HepG2 (cell line): ENCODE results near the gene GPR37L1. TPM values are rescaled to one million over a fixed set of nuclear protein-coding genes. Genes with fewer than 3 reads are reported as not detected.

ENCODE experiments used
- ASH2L ChIP-seq: fragments of 300-600, 200-600 bp; sonication (generic); IDR thresholded peaks from 2 replicates; pipeline ENCODE4 v1.7.0; 2017; ENCODE audit warnings: low read depth, mild to moderate bottlenecking, moderate library complexity, mixed read lengths, low read length; ENCODE audit not compliant: insufficient read length
- ELF1 ChIP-seq: sonication (generic); formaldehyde crosslinking; IDR thresholded peaks from 2 replicates; pipeline ENCODE4 v1.4.0; 2020; ENCODE audit warnings: missing genetic modification reagents
- ELF4 ChIP-seq: sonication (generic); formaldehyde crosslinking; IDR thresholded peaks from 2 replicates; pipeline ENCODE4 v1.5.0; 2020; ENCODE audit warnings: missing genetic modification reagents, mild to moderate bottlenecking, moderate library complexity, borderline replicate concordance
- GTF3A ChIP-seq: sonication (generic); formaldehyde crosslinking; conservative IDR thresholded peaks from 2 replicates; pipeline ENCODE4 v1.4.0; 2020; ENCODE audit warnings: mild to moderate bottlenecking, missing genetic modification reagents
- HDAC2 ChIP-seq: sonication (generic); formaldehyde crosslinking; IDR thresholded peaks from 2 replicates; pipeline ENCODE4 v1.4.0; 2020; ENCODE audit warnings: missing genetic modification reagents
- ISX ChIP-seq: sonication (generic); formaldehyde crosslinking; conservative IDR thresholded peaks from 2 replicates; pipeline ENCODE4 v1.5.0; 2020; ENCODE audit warnings: missing genetic modification reagents
- KDM5B ChIP-seq: sonication (generic); formaldehyde crosslinking; IDR thresholded peaks from 2 replicates; pipeline ENCODE4 v1.4.0; 2020; ENCODE audit warnings: missing genetic modification reagents, mild to moderate bottlenecking, borderline replicate concordance
- NBN ChIP-seq: fragments of 450-650 bp; conservative IDR thresholded peaks from 2 replicates; pipeline ENCODE4 v1.6.1; 2017
- SIX1 ChIP-seq: sonication (generic); formaldehyde crosslinking; IDR thresholded peaks from 2 replicates; pipeline ENCODE4 v1.4.0; 2020; ENCODE audit warnings: missing genetic modification reagents, borderline replicate concordance
- SRSF1 ChIP-seq: fragments of 200-400 bp; formaldehyde crosslinking; optimal IDR thresholded peaks from 2 replicates; pipeline ENCODE3; 2017; ENCODE audit warnings: mild to moderate bottlenecking, low read depth, low read length, moderate library complexity
- ZBTB42 ChIP-seq: sonication (generic); formaldehyde crosslinking; IDR thresholded peaks from 2 replicates; pipeline ENCODE4 v1.5.0; 2020; ENCODE audit warnings: mild to moderate bottlenecking, missing genetic modification reagents
- ZBTB8A ChIP-seq: sonication (generic); formaldehyde crosslinking; IDR thresholded peaks from 2 replicates; pipeline ENCODE4 v1.4.0; 2020; ENCODE audit warnings: mild to moderate bottlenecking, low read depth, missing genetic modification reagents, borderline replicate concordance
- ZNF543 ChIP-seq: sonication (generic); formaldehyde crosslinking; IDR thresholded peaks from 2 replicates; pipeline ENCODE4 v1.4.0; 2020; ENCODE audit warnings: mild to moderate bottlenecking, missing genetic modification reagents
- polyA plus RNA-seq, 8 experiments: library from polyadenylated mRNA; depleted of rRNA in 3 of 8; stranded (reverse) in 7 of 8; unstranded in 1 of 8; fragments of >200 nt; fragmentation: Illumina TruSeq in 4 of 8; extraction: Trizol in 4 of 8; gene quantifications; 2 replicates each; pipeline versions ENCODE4 v1.2.1 to v1.2.3, GENCODE V29; 2011 to 2016; ENCODE audit warnings: low read depth in 4 of 8, missing spikeins in 1 of 8, mixed read lengths in 1 of 8; ENCODE audit not compliant: insufficient read depth in 1 of 8
- total RNA-seq, 5 experiments: library from RNA; depleted of rRNA; stranded (reverse); fragments of >200 nt; fragmentation: Illumina TruSeq; extraction: Trizol; gene quantifications; 2 replicates each; pipeline ENCODE4 v1.2.3, GENCODE V29; 2016; ENCODE audit warnings: low read depth in 1 of 5
- TF ChIP-seq, protein P1 (sequence below): sonication (generic); formaldehyde crosslinking; IDR thresholded peaks from 2 replicates; pipeline ENCODE4 v1.4.0; 2020; ENCODE audit warnings: missing genetic modification reagents, borderline replicate concordance
- TF ChIP-seq, protein P2 (sequence below): sonication (generic); formaldehyde crosslinking; IDR thresholded peaks from 2 replicates; pipeline ENCODE4 v1.4.0; 2020; ENCODE audit warnings: missing genetic modification reagents
- TF ChIP-seq, protein P3 (sequence below): sonication (generic); formaldehyde crosslinking; IDR thresholded peaks from 2 replicates; pipeline ENCODE4 v1.5.0; 2020; ENCODE audit warnings: mild to moderate bottlenecking, missing genetic modification reagents

GPR37L1 gene
- total and polyA plus RNA-seq, 2 of the 13 experiments (the other 11 are each of a cell fraction or from before 2014, with no cell fraction given) = 0.13 TPM; not detected in 1

DNA sequence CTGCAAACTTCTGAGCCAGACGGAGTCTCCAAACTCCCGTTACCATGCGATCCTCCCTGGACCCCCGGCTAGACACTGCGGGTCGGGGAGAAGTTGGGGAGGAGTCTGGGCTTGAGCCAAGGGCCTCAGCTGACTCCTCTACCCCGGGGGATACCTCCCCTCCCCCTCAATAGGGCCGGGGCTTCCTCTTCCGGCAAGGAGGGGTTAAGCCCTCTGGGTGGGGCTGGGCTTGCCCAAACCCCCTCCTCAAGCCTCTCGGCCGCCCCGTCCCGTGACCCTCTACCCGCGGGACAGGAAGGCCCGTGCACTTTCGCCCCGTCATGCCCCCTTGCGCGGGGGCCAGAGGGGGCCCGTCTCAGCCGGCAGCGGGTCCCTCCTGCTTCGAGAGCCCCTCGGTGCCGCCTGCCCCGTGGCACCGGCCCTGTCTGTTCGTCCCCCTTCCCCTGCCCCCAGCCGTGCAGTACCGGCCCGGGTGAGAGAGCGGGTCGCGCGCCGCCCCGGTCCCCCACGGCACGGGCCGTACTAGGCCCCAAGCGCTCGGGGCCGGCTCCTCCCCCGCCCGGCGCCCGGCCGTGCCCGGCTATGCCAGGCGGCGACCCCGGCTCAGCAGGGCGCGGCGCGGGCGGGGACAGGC is 21.2 kb downstream of the GPR37L1 start (continued):
- TF ChIP-seq ELF1 = no peak
- no peak for TF ChIP-seq ISX (CRISPR knock-in tag)
- peak; percentile 34 for TF ChIP-seq SRSF1
- TF ChIP-seq GTF3A (CRISPR knock-in tag) = no peak
- no peak for TF ChIP-seq ASH2L
- 0 out of 2 replicates have a peak, but pooled peaks have one; percentile 57 for TF ChIP-seq KDM5B (CRISPR knock-in tag)
- TF ChIP-seq, protein P1, sequence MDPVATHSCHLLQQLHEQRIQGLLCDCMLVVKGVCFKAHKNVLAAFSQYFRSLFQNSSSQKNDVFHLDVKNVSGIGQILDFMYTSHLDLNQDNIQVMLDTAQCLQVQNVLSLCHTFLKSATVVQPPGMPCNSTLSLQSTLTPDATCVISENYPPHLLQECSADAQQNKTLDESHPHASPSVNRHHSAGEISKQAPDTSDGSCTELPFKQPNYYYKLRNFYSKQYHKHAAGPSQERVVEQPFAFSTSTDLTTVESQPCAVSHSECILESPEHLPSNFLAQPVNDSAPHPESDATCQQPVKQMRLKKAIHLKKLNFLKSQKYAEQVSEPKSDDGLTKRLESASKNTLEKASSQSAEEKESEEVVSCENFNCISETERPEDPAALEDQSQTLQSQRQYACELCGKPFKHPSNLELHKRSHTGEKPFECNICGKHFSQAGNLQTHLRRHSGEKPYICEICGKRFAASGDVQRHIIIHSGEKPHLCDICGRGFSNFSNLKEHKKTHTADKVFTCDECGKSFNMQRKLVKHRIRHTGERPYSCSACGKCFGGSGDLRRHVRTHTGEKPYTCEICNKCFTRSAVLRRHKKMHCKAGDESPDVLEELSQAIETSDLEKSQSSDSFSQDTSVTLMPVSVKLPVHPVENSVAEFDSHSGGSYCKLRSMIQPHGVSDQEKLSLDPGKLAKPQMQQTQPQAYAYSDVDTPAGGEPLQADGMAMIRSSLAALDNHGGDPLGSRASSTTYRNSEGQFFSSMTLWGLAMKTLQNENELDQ (CRISPR knock-in tag) = no peak
- TF ChIP-seq ELF4 = no peak
- TF ChIP-seq SIX1 (CRISPR knock-in tag) = no peak
- TF ChIP-seq ZNF543 = no peak
- no peak for TF ChIP-seq ZBTB8A (CRISPR knock-in tag)
- TF ChIP-seq, protein P2, sequence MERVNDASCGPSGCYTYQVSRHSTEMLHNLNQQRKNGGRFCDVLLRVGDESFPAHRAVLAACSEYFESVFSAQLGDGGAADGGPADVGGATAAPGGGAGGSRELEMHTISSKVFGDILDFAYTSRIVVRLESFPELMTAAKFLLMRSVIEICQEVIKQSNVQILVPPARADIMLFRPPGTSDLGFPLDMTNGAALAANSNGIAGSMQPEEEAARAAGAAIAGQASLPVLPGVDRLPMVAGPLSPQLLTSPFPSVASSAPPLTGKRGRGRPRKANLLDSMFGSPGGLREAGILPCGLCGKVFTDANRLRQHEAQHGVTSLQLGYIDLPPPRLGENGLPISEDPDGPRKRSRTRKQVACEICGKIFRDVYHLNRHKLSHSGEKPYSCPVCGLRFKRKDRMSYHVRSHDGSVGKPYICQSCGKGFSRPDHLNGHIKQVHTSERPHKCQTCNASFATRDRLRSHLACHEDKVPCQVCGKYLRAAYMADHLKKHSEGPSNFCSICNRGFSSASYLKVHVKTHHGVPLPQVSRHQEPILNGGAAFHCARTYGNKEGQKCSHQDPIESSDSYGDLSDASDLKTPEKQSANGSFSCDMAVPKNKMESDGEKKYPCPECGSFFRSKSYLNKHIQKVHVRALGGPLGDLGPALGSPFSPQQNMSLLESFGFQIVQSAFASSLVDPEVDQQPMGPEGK (CRISPR knock-in tag) = peak; percentile 54
- no peak for TF ChIP-seq ZBTB42 (CRISPR knock-in tag)
- no peak for TF ChIP-seq NBN
- no peak for TF ChIP-seq HDAC2 (CRISPR knock-in tag)
- TF ChIP-seq, protein P3, sequence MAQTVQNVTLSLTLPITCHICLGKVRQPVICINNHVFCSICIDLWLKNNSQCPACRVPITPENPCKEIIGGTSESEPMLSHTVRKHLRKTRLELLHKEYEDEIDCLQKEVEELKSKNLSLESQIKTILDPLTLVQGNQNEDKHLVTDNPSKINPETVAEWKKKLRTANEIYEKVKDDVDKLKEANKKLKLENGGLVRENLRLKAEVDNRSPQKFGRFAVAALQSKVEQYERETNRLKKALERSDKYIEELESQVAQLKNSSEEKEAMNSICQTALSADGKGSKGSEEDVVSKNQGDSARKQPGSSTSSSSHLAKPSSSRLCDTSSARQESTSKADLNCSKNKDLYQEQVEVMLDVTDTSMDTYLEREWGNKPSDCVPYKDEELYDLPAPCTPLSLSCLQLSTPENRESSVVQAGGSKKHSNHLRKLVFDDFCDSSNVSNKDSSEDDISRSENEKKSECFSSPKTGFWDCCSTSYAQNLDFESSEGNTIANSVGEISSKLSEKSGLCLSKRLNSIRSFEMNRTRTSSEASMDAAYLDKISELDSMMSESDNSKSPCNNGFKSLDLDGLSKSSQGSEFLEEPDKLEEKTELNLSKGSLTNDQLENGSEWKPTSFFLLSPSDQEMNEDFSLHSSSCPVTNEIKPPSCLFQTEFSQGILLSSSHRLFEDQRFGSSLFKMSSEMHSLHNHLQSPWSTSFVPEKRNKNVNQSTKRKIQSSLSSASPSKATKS (CRISPR knock-in tag) = no peak
- TF ChIP-seq, all 625 proteins: peak for 17
